Lung (tissue), 12 donors: Measurements from ENCODE around the gene AIM2. TPM values are rescaled to one million over a fixed set of nuclear protein-coding genes. Genes with fewer than 3 reads are reported as not detected.
A peak's percentile ranks its signal among the peaks of the same experiment; 100 is the strongest.

ENCODE experiments used
- ATAC-seq: fragments of 200-7000 bp; cut with Tn5 transposase; one replicate; pipeline ENCODE4 v1.9.1; 2020; ENCODE audit warnings: moderate number of reproducible peaks; ENCODE audit not compliant: insufficient read depth, low FRiP score
- DNase-seq, 3 donors: peaks; one replicate each; pipeline ENCODE4 v3.0.0-alpha.2; 2013 to 2017
- H3K27ac ChIP-seq, 2 donors: one replicate each; pipeline ENCODE4 v1.5.1; 2013; ENCODE audit warnings: mild to moderate bottlenecking in 2 of 2, moderate library complexity in 2 of 2, control low read depth in 1 of 2, inconsistent platforms in 1 of 2, low read depth in 1 of 2, low read length in 1 of 2
- H3K27me3 ChIP-seq, 3 donors: one replicate each; pipeline ENCODE4 v1.5.1; 2013; ENCODE audit warnings: low read length in 2 of 3; ENCODE audit not compliant: control insufficient read depth in 3 of 3, insufficient read depth in 3 of 3
- H3K36me3 ChIP-seq, 4 donors: one replicate each; pipeline ENCODE4 v1.5.1; 2013; ENCODE audit warnings: low read length in 4 of 4, mild to moderate bottlenecking in 1 of 4, moderate library complexity in 1 of 4; ENCODE audit not compliant: control insufficient read depth in 4 of 4, insufficient read depth in 4 of 4
- H3K4me1 ChIP-seq, 5 donors: one replicate each; pipeline ENCODE4 v1.5.1; 2013; ENCODE audit warnings: low read length in 5 of 5, mild to moderate bottlenecking in 2 of 5, moderate library complexity in 1 of 5; ENCODE audit not compliant: control insufficient read depth in 5 of 5, insufficient read depth in 5 of 5
- H3K4me3 ChIP-seq: one replicate; pipeline ENCODE4 v1.5.1; 2013; ENCODE audit warnings: mild to moderate bottlenecking, control low read depth, moderate library complexity
- H3K9ac ChIP-seq, 2 donors: one replicate each; pipeline ENCODE4 v1.5.1; 2013; ENCODE audit warnings: low read length in 2 of 2, control low read depth in 1 of 2; ENCODE audit not compliant: insufficient read depth in 1 of 2
- H3K9me3 ChIP-seq, 4 donors: one replicate each; pipeline ENCODE4 v1.5.1; 2013; ENCODE audit warnings: low read length in 3 of 4, mild to moderate bottlenecking in 1 of 4, moderate library complexity in 1 of 4; ENCODE audit not compliant: control insufficient read depth in 4 of 4, insufficient read depth in 3 of 4
- WGBS, 2 donors: extraction: QIAGEN DNeasy Blood & Tissue Kit; methylation state at CpG; one replicate each; pipeline ENCODE4 v1.1.7; 2013; 5-methylcytosine and 5-hydroxymethylcytosine counted together
- polyA plus RNA-seq, 2 donors: library from polyadenylated mRNA; stranded (reverse); fragments of 200-250 nt; gene quantifications; one replicate each; pipeline ENCODE4 v1.2.1, GENCODE V29; 2013
- total RNA-seq, 2 donors: library from RNA; depleted of rRNA in 1 of 2; stranded (reverse); fragments of >200 nt in 1 of 2; gene quantifications; one replicate each; pipeline ENCODE4 v1.2.1, GENCODE V29; 2014 to 2021
- TF ChIP-seq, protein P1 (sequence below): IDR thresholded peaks from 2 replicates; pipeline ENCODE4 v1.5.1; 2012; ENCODE audit warnings: mild to moderate bottlenecking; ENCODE audit errors: control extremely low read depth, extremely low read depth
- donor health status: control.
- donor health status: control.
- donor health status: Bipolar disorder and iron deficiency.
- donor health status: healthy.
- donor health status: DM: yes; HTN: yes; CAD: no.

The AIM2 gene
- total and polyA plus RNA-seq, 4 donors, result 0.47 to 2.9 (median 1.4) TPM

DNA sequence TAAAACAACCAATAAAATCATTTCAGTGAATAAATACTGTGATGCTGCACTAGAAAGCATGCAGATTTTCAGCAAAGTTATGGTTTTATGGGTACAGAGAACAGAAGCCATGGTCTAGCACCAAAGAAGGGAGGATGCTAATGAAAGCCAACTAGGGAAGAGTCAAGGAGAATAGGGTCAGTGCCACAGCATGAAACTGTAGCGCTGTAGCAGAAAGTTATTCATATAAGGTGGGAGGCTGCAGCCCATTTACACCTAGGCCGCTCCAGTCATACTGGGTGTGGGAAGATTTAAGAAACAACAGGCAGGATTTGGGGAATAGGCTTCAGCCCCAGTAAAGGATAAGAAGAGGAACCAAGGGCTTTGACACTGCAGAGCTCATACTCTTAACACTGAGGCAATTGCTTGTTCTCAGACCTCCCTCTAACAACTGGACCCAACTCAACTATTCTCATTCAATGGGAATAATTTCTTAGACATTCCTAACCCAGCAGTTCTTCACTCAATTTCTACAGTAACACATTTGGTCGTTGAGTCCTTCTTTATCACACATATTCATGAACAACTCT lies 62.5 kb downstream of the AIM2 start:
- 86 to 94% methylated on average over 3 of the region's 3 CpGs for WGBS, 2 donors
- TF ChIP-seq, protein P1, sequence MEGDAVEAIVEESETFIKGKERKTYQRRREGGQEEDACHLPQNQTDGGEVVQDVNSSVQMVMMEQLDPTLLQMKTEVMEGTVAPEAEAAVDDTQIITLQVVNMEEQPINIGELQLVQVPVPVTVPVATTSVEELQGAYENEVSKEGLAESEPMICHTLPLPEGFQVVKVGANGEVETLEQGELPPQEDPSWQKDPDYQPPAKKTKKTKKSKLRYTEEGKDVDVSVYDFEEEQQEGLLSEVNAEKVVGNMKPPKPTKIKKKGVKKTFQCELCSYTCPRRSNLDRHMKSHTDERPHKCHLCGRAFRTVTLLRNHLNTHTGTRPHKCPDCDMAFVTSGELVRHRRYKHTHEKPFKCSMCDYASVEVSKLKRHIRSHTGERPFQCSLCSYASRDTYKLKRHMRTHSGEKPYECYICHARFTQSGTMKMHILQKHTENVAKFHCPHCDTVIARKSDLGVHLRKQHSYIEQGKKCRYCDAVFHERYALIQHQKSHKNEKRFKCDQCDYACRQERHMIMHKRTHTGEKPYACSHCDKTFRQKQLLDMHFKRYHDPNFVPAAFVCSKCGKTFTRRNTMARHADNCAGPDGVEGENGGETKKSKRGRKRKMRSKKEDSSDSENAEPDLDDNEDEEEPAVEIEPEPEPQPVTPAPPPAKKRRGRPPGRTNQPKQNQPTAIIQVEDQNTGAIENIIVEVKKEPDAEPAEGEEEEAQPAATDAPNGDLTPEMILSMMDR, result no peak
- H3K4me1 ChIP-seq, result peaks cover 0 to 15% (median 7%) of the 10 kb centered on the region in 5 donors
- peaks cover 0 to 2% (median 0%) of the 10 kb centered on the region in 4 donors for H3K9me3 ChIP-seq
- peaks cover 5 to 36% (median 19%) of the 10 kb centered on the region in 4 donors for H3K36me3 ChIP-seq
- ATAC-seq (no peak), DNase-seq (no peak)
- no peak overlapping the region for H3K4me3 ChIP-seq
- H3K9ac ChIP-seq, result no peak overlapping the region
- H3K27me3 ChIP-seq, result no peaks in the 10 kb centered on the region
- H3K27ac ChIP-seq, result peak overlapping the region in 1 of 2 donors; percentile 21

DNA sequence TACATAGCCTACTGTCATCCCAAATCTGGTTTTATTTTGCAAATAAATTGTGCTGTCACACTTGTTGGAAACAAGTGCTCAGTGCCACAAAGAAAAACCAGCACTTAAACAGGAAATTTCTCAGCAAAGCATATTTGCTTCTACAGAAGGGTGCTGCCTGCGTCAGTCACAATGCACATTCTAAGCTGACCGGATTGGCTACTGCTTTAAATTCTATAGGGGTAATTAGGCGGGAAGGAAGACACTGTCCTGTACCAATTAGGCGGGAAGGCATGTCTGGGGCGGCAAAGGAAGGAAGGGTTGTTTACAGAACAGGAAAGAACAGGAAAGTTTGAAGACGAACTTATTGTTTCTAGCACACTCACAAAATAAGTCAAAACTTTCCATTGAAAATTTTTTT lies 64.1 kb downstream of the AIM2 start:
- peaks cover 0 to 22% (median 16%) of the 10 kb centered on the region in 4 donors for H3K36me3 ChIP-seq
- DNase-seq (peak in 2 of 3 donors; percentile 57 to 70), ATAC-seq (no peak)
- TF ChIP-seq, protein P1, result no peak
- peak overlapping the region; percentile 45 for H3K4me3 ChIP-seq
- peak overlapping the region; percentile 56 to 88 for H3K27ac ChIP-seq
- 8 to 21% methylated on average over 6 of the region's 6 CpGs for WGBS, 2 donors
- H3K9me3 ChIP-seq, result peaks cover 0 to 2% (median 0%) of the 10 kb centered on the region in 4 donors
- H3K27me3 ChIP-seq, result no peaks in the 10 kb centered on the region
- H3K9ac ChIP-seq, result peak overlapping the region in 1 of 2 donors; percentile 67
- peaks cover 0 to 22% (median 8%) of the 10 kb centered on the region in 5 donors for H3K4me1 ChIP-seq

Other genes with a start within 250 kb of the AIM2 start
- 10 to 100 TPM; 25.0 to 27.2 TPM for gene MNDA, start 245.4 kb downstream of the AIM2 start, total RNA-seq
- gene MNDA, start 245.4 kb downstream of the AIM2 start, polyA plus RNA-seq, result 100 to 1,000 TPM in 1 of 2 donors, 1 to 10 TPM in 1; 8.5 to 108 TPM
- 1 to 10 TPM in 1 of 2 donors, under 1 TPM in 1; 0.95 to 2.4 TPM for gene PYHIN1, start 145.2 kb downstream of the AIM2 start, total RNA-seq
- under 1 TPM; 0.43 to 0.94 TPM for gene PYHIN1, start 145.2 kb downstream of the AIM2 start, polyA plus RNA-seq
- 10 to 100 TPM; 60.7 to 86.3 TPM for gene IFI16, start 66.9 kb downstream of the AIM2 start, total RNA-seq
- 100 to 1,000 TPM in 1 of 2 donors, 10 to 100 TPM in 1; 76.4 to 124 TPM for gene IFI16, start 66.9 kb downstream of the AIM2 start, polyA plus RNA-seq
- gene CADM3, start 94.8 kb upstream of the AIM2 start, total RNA-seq, result 1 to 10 TPM; 2.2 to 3.7 TPM
- 1 to 10 TPM in 1 of 2 donors, under 1 TPM in 1; 0.89 to 2.9 TPM for gene CADM3, start 94.8 kb upstream of the AIM2 start, polyA plus RNA-seq
- 10 to 100 TPM; 12.1 to 40.9 TPM for gene ACKR1, start 128.1 kb upstream of the AIM2 start, total RNA-seq
- gene ACKR1, start 128.1 kb upstream of the AIM2 start, polyA plus RNA-seq, result 100 to 1,000 TPM in 1 of 2 donors, 10 to 100 TPM in 1; 65.2 to 119 TPM
- under 1 TPM in 1 of 2 donors, not detected in 1; 0.92 TPM for gene FCER1A, start 225.6 kb upstream of the AIM2 start, total RNA-seq
- 1 to 10 TPM in 1 of 2 donors, under 1 TPM in 1; 0.05 to 6.3 TPM for gene FCER1A, start 225.6 kb upstream of the AIM2 start, polyA plus RNA-seq